Measurements from ENCODE around the gene C1QL1. TPM values are rescaled to one million over a fixed set of nuclear protein-coding genes. Genes with fewer than 3 reads are reported as not detected.

Gene C1QL1
- polyA plus RNA-seq, 1 donor (not counting 4 experiments of a cell fraction or from before 2014, with no cell fraction given): 0.04 TPM

DNA sequence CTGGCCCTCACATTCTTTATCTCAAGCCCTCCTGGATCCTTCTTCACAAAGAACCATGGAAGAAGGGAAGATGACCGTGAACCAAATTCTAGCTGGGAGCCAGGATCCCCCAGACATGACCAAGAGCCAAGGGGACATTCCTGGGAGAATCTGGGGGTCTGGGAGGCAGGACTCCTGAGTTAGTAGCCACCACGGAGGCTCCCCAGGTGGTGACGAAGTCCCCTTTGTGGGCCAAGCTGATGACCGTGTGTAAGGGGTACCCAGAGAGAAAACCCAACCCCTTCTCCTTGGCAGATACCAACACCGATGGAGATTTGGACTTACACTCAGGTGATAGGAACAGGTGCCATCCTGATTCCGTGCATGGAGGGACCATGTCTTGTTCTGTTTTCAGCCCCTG, 46.0 kb downstream of the C1QL1 start:
- H3K79me2 ChIP-seq (ENCODE audit: control insufficient read depth, insufficient read depth, low read length): no peaks in the 10 kb centered on the region
- dilution Hi-C loops (cut with MboI; ENCODE audit: extremely low pct_ligation_motif_present, low sequenced_read_pairs): loop anchor here (25.0 kb wide), 1 partner anchor 90 kb away; no protein-coding TSS in a partner anchor
- FAIRE-seq: no peak

DNA sequence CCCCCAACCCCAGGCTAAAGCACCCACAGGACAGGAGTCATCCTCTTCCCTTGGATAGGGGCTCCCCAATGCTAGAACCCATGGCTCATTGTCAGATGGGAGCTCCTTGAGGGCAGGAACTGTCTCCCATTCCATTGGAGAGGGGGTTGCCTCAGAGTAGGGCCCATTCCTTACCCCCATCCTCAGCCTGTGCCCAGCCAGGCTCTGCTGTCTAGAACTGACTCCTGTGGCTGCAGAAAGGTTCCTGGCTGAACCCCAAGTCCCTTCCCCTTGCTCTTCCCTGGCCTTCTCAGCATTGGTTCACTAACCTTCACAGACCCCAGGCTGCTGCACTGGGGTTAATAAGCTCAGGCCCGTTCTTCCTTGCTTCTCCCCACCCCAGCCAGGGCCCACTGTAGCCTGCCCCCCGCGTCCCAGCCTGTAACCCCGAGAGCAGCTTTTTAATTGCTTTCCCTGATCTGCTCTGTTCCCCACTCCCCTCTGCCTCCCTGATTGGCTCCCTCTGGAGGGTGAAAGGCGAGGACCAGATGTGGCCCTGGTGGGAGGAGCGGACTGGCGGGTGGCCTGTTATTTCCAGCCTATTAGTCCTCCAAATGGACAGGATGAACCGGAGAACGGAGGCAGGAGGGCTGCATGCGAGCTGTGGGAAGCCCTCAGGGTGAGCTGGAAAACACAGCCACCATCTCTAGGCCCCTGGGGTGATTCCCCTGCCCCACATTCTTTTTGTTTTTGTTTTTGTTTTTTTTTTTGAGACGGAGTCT, 46.8 kb downstream of the C1QL1 start:
- Histone ChIP-seq H3K9me1 (ENCODE audit: control insufficient read depth, extremely low read depth, insufficient read depth, low read length) (peaks cover 2% of the 10 kb centered on the region), H3K27me3 (ENCODE audit: control insufficient read depth, extremely low read depth, insufficient read depth, low read length) (no peaks in the 10 kb centered on the region), H3K9me3 (ENCODE audit: control insufficient read depth, low read depth, low read length) (no peaks in the 10 kb centered on the region), H3K9ac (ENCODE audit: control insufficient read depth, extremely low read depth, insufficient read depth, low read length) (no peak overlapping the region), H3K36me3 (ENCODE audit: control insufficient read depth in 2 of 2, extremely low read depth in 1 of 2, insufficient read depth in 2 of 2, low read length in 2 of 2) (peaks cover 0 to 7% of the 10 kb centered on the region in 2 experiments), H3K4me3 (ENCODE audit: control insufficient read depth in 2 of 3, extremely low read depth in 1 of 3, insufficient read depth in 2 of 3, low read depth in 1 of 3, low read length in 3 of 3) (no peak overlapping the region), H3K4me2 (ENCODE audit: control insufficient read depth, extremely low read depth, insufficient read depth, low read depth, low read length) (no peak overlapping the region), H2AFZ (ENCODE audit: control insufficient read depth, low read length) (no peak overlapping the region), H4K20me1 (ENCODE audit: control insufficient read depth, extremely low read depth, insufficient read depth, low read length) (no peaks in the 10 kb centered on the region), H3K27ac (ENCODE audit: control insufficient read depth, insufficient read depth, low read length) (no peak overlapping the region), H3K79me2 (ENCODE audit: control insufficient read depth, insufficient read depth, low read length) (no peaks in the 10 kb centered on the region), H3K4me1 (ENCODE audit: control insufficient read depth, extremely low read depth, insufficient read depth, low read length) (peaks cover 24% of the 10 kb centered on the region)
- FAIRE-seq (no peak), DNase-seq (ENCODE audit: low read depth, low spot score) (no peak)
- no peak for TF ChIP-seq EZH2 (IDR thresholded peaks at IDR 0.05; ENCODE audit: low read length)
- TF ChIP-seq, protein P1, sequence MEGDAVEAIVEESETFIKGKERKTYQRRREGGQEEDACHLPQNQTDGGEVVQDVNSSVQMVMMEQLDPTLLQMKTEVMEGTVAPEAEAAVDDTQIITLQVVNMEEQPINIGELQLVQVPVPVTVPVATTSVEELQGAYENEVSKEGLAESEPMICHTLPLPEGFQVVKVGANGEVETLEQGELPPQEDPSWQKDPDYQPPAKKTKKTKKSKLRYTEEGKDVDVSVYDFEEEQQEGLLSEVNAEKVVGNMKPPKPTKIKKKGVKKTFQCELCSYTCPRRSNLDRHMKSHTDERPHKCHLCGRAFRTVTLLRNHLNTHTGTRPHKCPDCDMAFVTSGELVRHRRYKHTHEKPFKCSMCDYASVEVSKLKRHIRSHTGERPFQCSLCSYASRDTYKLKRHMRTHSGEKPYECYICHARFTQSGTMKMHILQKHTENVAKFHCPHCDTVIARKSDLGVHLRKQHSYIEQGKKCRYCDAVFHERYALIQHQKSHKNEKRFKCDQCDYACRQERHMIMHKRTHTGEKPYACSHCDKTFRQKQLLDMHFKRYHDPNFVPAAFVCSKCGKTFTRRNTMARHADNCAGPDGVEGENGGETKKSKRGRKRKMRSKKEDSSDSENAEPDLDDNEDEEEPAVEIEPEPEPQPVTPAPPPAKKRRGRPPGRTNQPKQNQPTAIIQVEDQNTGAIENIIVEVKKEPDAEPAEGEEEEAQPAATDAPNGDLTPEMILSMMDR (optimal IDR thresholded peaks at IDR 0.05 in 1 of 3, IDR thresholded peaks at IDR 0.05 in 1 of 3, conservative IDR thresholded peaks at IDR 0.05 in 1 of 3; ENCODE audit: extremely low read depth in 1 of 3, insufficient read depth in 2 of 3, low read length in 3 of 3): no peak
- dilution Hi-C loops (cut with MboI; ENCODE audit: extremely low pct_ligation_motif_present, low sequenced_read_pairs): loop anchor here (25.0 kb wide), 1 partner anchor 91 kb away; no protein-coding TSS in a partner anchor

More for the DNA sequence above, 46.0 kb downstream of the C1QL1 start:
- H3K36me3 ChIP-seq (ENCODE audit: control insufficient read depth in 2 of 2, extremely low read depth in 1 of 2, insufficient read depth in 2 of 2, low read length in 2 of 2): peaks cover 0 to 11% of the 10 kb centered on the region in 2 experiments
- H3K4me3 ChIP-seq (ENCODE audit: control insufficient read depth in 2 of 3, extremely low read depth in 1 of 3, insufficient read depth in 2 of 3, low read depth in 1 of 3, low read length in 3 of 3): no peak overlapping the region
- no peak overlapping the region for H3K27ac ChIP-seq (ENCODE audit: control insufficient read depth, insufficient read depth, low read length)
- no peaks in the 10 kb centered on the region for H3K9me3 ChIP-seq (ENCODE audit: control insufficient read depth, low read depth, low read length)
- H3K4me1 ChIP-seq (ENCODE audit: control insufficient read depth, extremely low read depth, insufficient read depth, low read length): peaks cover 16% of the 10 kb centered on the region
- no peaks in the 10 kb centered on the region for H3K27me3 ChIP-seq (ENCODE audit: control insufficient read depth, extremely low read depth, insufficient read depth, low read length)
- no peak overlapping the region for H3K4me2 ChIP-seq (ENCODE audit: control insufficient read depth, extremely low read depth, insufficient read depth, low read depth, low read length)
- H3K9ac ChIP-seq (ENCODE audit: control insufficient read depth, extremely low read depth, insufficient read depth, low read length): no peak overlapping the region
- DNase-seq (ENCODE audit: low read depth, low spot score): no peak
- TF ChIP-seq, protein P1 (optimal IDR thresholded peaks at IDR 0.05 in 1 of 3, IDR thresholded peaks at IDR 0.05 in 1 of 3, conservative IDR thresholded peaks at IDR 0.05 in 1 of 3; ENCODE audit: extremely low read depth in 1 of 3, insufficient read depth in 2 of 3, low read length in 3 of 3): no peak
- no peak for TF ChIP-seq EZH2 (IDR thresholded peaks at IDR 0.05; ENCODE audit: low read length)
- no peak overlapping the region for H2AFZ ChIP-seq (ENCODE audit: control insufficient read depth, low read length)
- peaks cover 2% of the 10 kb centered on the region for H3K9me1 ChIP-seq (ENCODE audit: control insufficient read depth, extremely low read depth, insufficient read depth, low read length)
- no peaks in the 10 kb centered on the region for H4K20me1 ChIP-seq (ENCODE audit: control insufficient read depth, extremely low read depth, insufficient read depth, low read length)
